BLaER1 (cell line): ENCODE measurements around the gene LRRC8E.

Experiments used
- H3K27ac ChIP-seq: shearing (Covaris generic); formaldehyde crosslinking; 2 replicates; pipeline ENCODE4 v1.8.1; 2022
- H3K27me3 ChIP-seq: shearing (Covaris generic); formaldehyde crosslinking; 2 replicates; pipeline ENCODE4 v1.8.1; 2022
- H3K36me3 ChIP-seq: shearing (Covaris generic); formaldehyde crosslinking; 2 replicates; pipeline ENCODE4 v1.8.1; 2022
- H3K4me1 ChIP-seq: shearing (Covaris generic); formaldehyde crosslinking; 2 replicates; pipeline ENCODE4 v1.8.1; 2022
- H3K4me2 ChIP-seq: shearing (Covaris generic); formaldehyde crosslinking; 2 replicates; pipeline ENCODE4 v1.8.1; 2022
- H3K4me3 ChIP-seq: shearing (Covaris generic); formaldehyde crosslinking; 2 replicates; pipeline ENCODE4 v1.8.1; 2022
- H3K9ac ChIP-seq: shearing (Covaris generic); formaldehyde crosslinking; 2 replicates; pipeline ENCODE4 v1.8.1; 2022
- H3K9me3 ChIP-seq: shearing (Covaris generic); formaldehyde crosslinking; 2 replicates; pipeline ENCODE4 v1.8.1; 2022
- H4K20me1 ChIP-seq: shearing (Covaris generic); formaldehyde crosslinking; 2 replicates; pipeline ENCODE4 v1.8.1; 2022
- Cebpa-rat ChIP-seq: shearing (Covaris generic); IDR thresholded peaks from 2 replicates; pipeline ENCODE4 v1.8.1; 2022

LRRC8E gene

GRCh38 chr19:7898967-7899366 lies 10.7 kb downstream of the LRRC8E start:
- no peak overlapping the region for H3K27ac ChIP-seq
- peaks cover 25% of the 10 kb centered on the region for H3K4me1 ChIP-seq
- H4K20me1 ChIP-seq: no peaks in the 10 kb centered on the region
- H3K9ac ChIP-seq: no peak overlapping the region
- no peaks in the 10 kb centered on the region for H3K27me3 ChIP-seq
- H3K9me3 ChIP-seq: no peaks in the 10 kb centered on the region
- no peaks in the 10 kb centered on the region for H3K36me3 ChIP-seq
- no peak for TF ChIP-seq Cebpa-rat
- no peak overlapping the region for H3K4me2 ChIP-seq
- H3K4me3 ChIP-seq: no peak overlapping the region

- TF ChIP-seq Cebpa-rat: no peak
- peaks cover 9% of the 10 kb centered on the region for H4K20me1 ChIP-seq
These were observed 11.6 kb downstream of the LRRC8E start for GRCh38 chr19:7899751-7900378.

GRCh38 chr19:7900401-7900870 lies 12.1 kb downstream of the LRRC8E start:
- H3K36me3 ChIP-seq: no peaks in the 10 kb centered on the region
- no peaks in the 10 kb centered on the region for H3K9me3 ChIP-seq
- no peak overlapping the region for H3K9ac ChIP-seq
- H4K20me1 ChIP-seq: peaks cover 14% of the 10 kb centered on the region
- no peak overlapping the region for H3K4me3 ChIP-seq
- H3K4me2 ChIP-seq: no peak overlapping the region
- H3K4me1 ChIP-seq: peaks cover 34% of the 10 kb centered on the region
- H3K27ac ChIP-seq: no peak overlapping the region
- no peaks in the 10 kb centered on the region for H3K27me3 ChIP-seq
- TF ChIP-seq Cebpa-rat: no peak

More at GRCh38 chr19:7899751-7900378, 11.6 kb downstream of the LRRC8E start:
- no peaks in the 10 kb centered on the region for H3K27me3 ChIP-seq
- H3K9me3 ChIP-seq: no peaks in the 10 kb centered on the region
- no peak overlapping the region for H3K27ac ChIP-seq
- no peak overlapping the region for H3K9ac ChIP-seq
- peaks cover 28% of the 10 kb centered on the region for H3K4me1 ChIP-seq
- H3K4me3 ChIP-seq: no peak overlapping the region
- H3K36me3 ChIP-seq: no peaks in the 10 kb centered on the region
- no peak overlapping the region for H3K4me2 ChIP-seq

GRCh38 chr19:7900931-7901330 lies 12.6 kb downstream of the LRRC8E start:
- H3K36me3 ChIP-seq: peaks cover 4% of the 10 kb centered on the region; the same call in 1 of the 2 replicates
- H3K27ac ChIP-seq: no peak overlapping the region
- no peak overlapping the region for H3K4me2 ChIP-seq
- peaks cover 39% of the 10 kb centered on the region for H3K4me1 ChIP-seq
- no peaks in the 10 kb centered on the region for H3K27me3 ChIP-seq
- H3K4me3 ChIP-seq: no peak overlapping the region
- TF ChIP-seq Cebpa-rat: no peak
- no peak overlapping the region for H3K9ac ChIP-seq
- peaks cover 19% of the 10 kb centered on the region for H4K20me1 ChIP-seq
- no peaks in the 10 kb centered on the region for H3K9me3 ChIP-seq

GRCh38 chr19:7901337-7901736 lies 13.0 kb downstream of the LRRC8E start:
- H3K27ac ChIP-seq: no peak overlapping the region
- H3K9me3 ChIP-seq: no peaks in the 10 kb centered on the region
- no peak for TF ChIP-seq Cebpa-rat
- H4K20me1 ChIP-seq: peaks cover 23% of the 10 kb centered on the region
- no peak overlapping the region for H3K9ac ChIP-seq
- H3K4me2 ChIP-seq: no peak overlapping the region
- H3K36me3 ChIP-seq: peaks cover 8% of the 10 kb centered on the region
- H3K4me1 ChIP-seq: peaks cover 43% of the 10 kb centered on the region
- no peaks in the 10 kb centered on the region for H3K27me3 ChIP-seq
- H3K4me3 ChIP-seq: no peak overlapping the region

- Histone ChIP-seq H3K4me1 (peaks cover 58% of the 10 kb centered on the region), H3K27me3 (no peaks in the 10 kb centered on the region), H3K4me3 (peak overlapping the region; percentile 86), H3K36me3 (peaks cover 12% of the 10 kb centered on the region), H4K20me1 (peaks cover 38% of the 10 kb centered on the region), H3K9ac (peak overlapping the region; percentile 90), H3K9me3 (no peaks in the 10 kb centered on the region), H3K27ac (peak overlapping the region; percentile 91), H3K4me2 (peak overlapping the region; percentile 100)
- TF ChIP-seq Cebpa-rat: no peak
These were observed 14.5 kb downstream of the LRRC8E start for GRCh38 chr19:7902796-7903243.

- Histone ChIP-seq H3K27me3 (no peaks in the 10 kb centered on the region), H3K9me3 (no peaks in the 10 kb centered on the region), H3K27ac (peak within 1 kb of the TSS; percentile 91), H4K20me1 (peaks cover 45% of the 10 kb centered on the region), H3K9ac (peak within 1 kb of the TSS; percentile 90), H3K4me3 (peak within 1 kb of the TSS; percentile 86), H3K36me3 (peaks cover 16% of the 10 kb centered on the region), H3K4me1 (peaks cover 64% of the 10 kb centered on the region), H3K4me2 (peak within 1 kb of the TSS; percentile 100)
- TF ChIP-seq Cebpa-rat: no peak
These were observed 15.1 kb downstream of the LRRC8E start, which contains the start of gene MAP2K7 for GRCh38 chr19:7903244-7904073. TSS of gene MAP2K7 (plus strand) at chr19:7903877. CDS start at chr19:7903945, 68 bp downstream.

- Histone ChIP-seq H3K27me3 (no peaks in the 10 kb centered on the region), H3K9me3 (no peaks in the 10 kb centered on the region), H3K27ac (peak overlapping the region; percentile 83), H3K4me2 (peak overlapping the region; percentile 98), H3K4me3 (peak overlapping the region; percentile 86), H4K20me1 (peaks cover 54% of the 10 kb centered on the region), H3K9ac (peak overlapping the region; percentile 82), H3K36me3 (peaks cover 24% of the 10 kb centered on the region), H3K4me1 (peaks cover 73% of the 10 kb centered on the region)
- no peak for TF ChIP-seq Cebpa-rat
These were observed 16.0 kb downstream of the LRRC8E start for GRCh38 chr19:7904074-7905020.

GRCh38 chr19:7905268-7905667 lies 17.0 kb downstream of the LRRC8E start:
- Histone ChIP-seq H3K9me3 (no peaks in the 10 kb centered on the region), H3K4me3 (peak overlapping the region; percentile 86), H3K9ac (peak overlapping the region; percentile 56), H3K4me2 (peak overlapping the region; percentile 98), H3K27me3 (no peaks in the 10 kb centered on the region), H3K4me1 (peaks cover 74% of the 10 kb centered on the region), H4K20me1 (peaks cover 63% of the 10 kb centered on the region), H3K27ac (no peak overlapping the region; the same call in 1 of the 2 replicates), H3K36me3 (peaks cover 32% of the 10 kb centered on the region)
- no peak for TF ChIP-seq Cebpa-rat
